Lower leg skin (tissue), 3 donors: Measurements from ENCODE around the gene MAP1LC3B.

Experiments
- CTCF ChIP-seq, 3 donors: fragments of 450-650 bp; IDR thresholded peaks; one replicate each; pipeline ENCODE4 v1.5.1; 2016; ENCODE audit warnings: antibody characterized with exemption in 3 of 3, mild to moderate bottlenecking in 3 of 3, moderate library complexity in 2 of 3
- POLR2A ChIP-seq, 2 donors: fragments of 450-650 bp; IDR thresholded peaks; one replicate each; pipeline ENCODE4 v1.6.1; 2016 to 2017; ENCODE audit warnings: antibody characterized with exemption in 2 of 2, mild to moderate bottlenecking in 1 of 2, moderate library complexity in 1 of 2

- TF ChIP-seq CTCF (IDR thresholded peaks at IDR 0.05) (no peak), POLR2A (IDR thresholded peaks at IDR 0.05) (no peak)
Measured at GRCh38 chr16:87384162-87384874, 7.8 kb upstream of the MAP1LC3B start.
